Heart right ventricle (tissue), 16 donors: ENCODE measurements around the gene CUEDC2. TPM values are rescaled to one million over a fixed set of nuclear protein-coding genes. Genes with fewer than 3 reads are reported as not detected.

Source experiments
- ATAC-seq, 8 donors: fragments of 200-7000 bp; cut with Tn5 transposase; one replicate each; pipeline ENCODE4 v1.9.1; 2020; ENCODE audit warnings: mild to moderate bottlenecking in 8 of 8, moderate library complexity in 8 of 8, moderate number of reproducible peaks in 1 of 8
- DNase-seq, 2 donors: peaks; one replicate each; pipeline ENCODE4 v3.0.0-alpha.2; 2020
- H3K27ac ChIP-seq, 10 donors: fragments of 200-600 bp; sonication (generic) in 2 of 10; one replicate each; pipeline versions ENCODE4 v1.5.0 to v1.8.0; 2020 to 2022; ENCODE audit warnings: mild to moderate bottlenecking in 3 of 10
- H3K27me3 ChIP-seq, 7 donors: fragments of 200-600 bp; one replicate each; pipeline ENCODE4 v1.8.0; 2021 to 2022; ENCODE audit warnings: mild to moderate bottlenecking in 2 of 7
- H3K36me3 ChIP-seq, 9 donors: fragments of 200-600 bp; sonication (generic) in 1 of 9; one replicate each; pipeline versions ENCODE4 v1.5.0 to v1.8.0; 2020 to 2022; ENCODE audit warnings: mild to moderate bottlenecking in 2 of 9
- H3K4me1 ChIP-seq, 9 donors: fragments of 200-600 bp; sonication (generic) in 1 of 9; one replicate each; pipeline versions ENCODE4 v1.5.0 to v1.8.0; 2020 to 2022; ENCODE audit warnings: mild to moderate bottlenecking in 4 of 9
- H3K4me3 ChIP-seq, 10 donors: fragments of 200-600 bp; sonication (generic) in 2 of 10; one replicate each; pipeline versions ENCODE4 v1.5.0 to v1.8.0; 2020 to 2022; ENCODE audit warnings: mild to moderate bottlenecking in 7 of 10, moderate library complexity in 2 of 10
- H3K9me3 ChIP-seq, 11 donors: fragments of 200-600 bp in 10 of 11; sonication (generic) in 2 of 11; one replicate each; pipeline versions ENCODE4 v1.5.0 to v1.8.0; 2013 to 2022; ENCODE audit warnings: mild to moderate bottlenecking in 2 of 11, control low read depth in 1 of 11, moderate library complexity in 1 of 11
- CTCF ChIP-seq, 9 donors: fragments of 200-600 bp; sonication (generic) in 2 of 9; IDR thresholded peaks; one replicate each; pipeline versions ENCODE4 v1.5.0 to v1.8.0; 2021 to 2022; ENCODE audit warnings: antibody characterized with exemption in 9 of 9, mild to moderate bottlenecking in 5 of 9, moderate library complexity in 1 of 9
- WGBS, 2 donors: extraction: QIAGEN DNeasy Blood & Tissue Kit; methylation state at CpG; one replicate each; pipeline ENCODE4 v1.1.7; 2013; ENCODE audit warnings: inconsistent platforms in 1 of 2; 5-methylcytosine and 5-hydroxymethylcytosine counted together
- intact Hi-C, 10 donors: fragments of 100-400 bp; cut with DNase I; formaldehyde crosslinking; loops; one replicate each; pipeline versions ENCODE4 v1.11.1 to v1.14.2; 2022
- polyA plus RNA-seq, 2 donors: library from polyadenylated mRNA; stranded (reverse); fragments of 200-250 nt; gene quantifications; one replicate each; pipeline ENCODE4 v1.2.3, GENCODE V29; 2013
- total RNA-seq, 10 donors: library from RNA; stranded (reverse); fragmentation: NEBNext Ultra II Directional in 3 of 10; extraction: Animal tissue kit (Norgen Biotek cat#: 25700) in 3 of 10; gene quantifications; one replicate each; pipeline versions ENCODE4 v1.2.1 to v1.2.4, GENCODE V29; 2021 to 2023
- donor health status: Arrhythmogenic right ventricular cardiomyopathy.
- donor health status: ischemic (EF 13 %, LVEDD 7.1; RV severe dilation, severe dysfunction).
- donor health status: healthy with polysubstance abuse.
- donor health status: DM: no; HTN: yes; CAD: no.
- donor health status: DM: no; HTN: no; CAD: no.
- donor health status: ischemic (EF 25% LVEDD 6.9; RV normal size, moderate dysfunction).
- donor health status: ischemic (EF 25% LVEDD 5.7; RV mildly dilated, moderate dysfunction).
- donor health status: healthy.
- donor health status: DM: yes; HTN: yes; CAD: no.
- donor health status: Ischemic cardiomyopathy.
- donor health status: ischemic (EF 35%, LVEDD 5.7; RV mildly dilated, moderate dysfunction).
- donor health status: nonischemic (EF 11% LVEDD 7.7; RV severe dilation, severe dysfunction).
- donor health status: DM: yes; HTN: yes; CAD: no.
- donor health status: PGD.
- donor health status: ischemic (EF 29% LVEDD 5.4; RV normal size, mild dysfunction).
- donor health status: nonischemic (EF 23%, LVEDD 6.1; RV moderate dilation, normal function).

Gene CUEDC2
- total and polyA plus RNA-seq, 12 donors, result 60.0 to 84.3 (median 79.1) TPM

- H3K9me3 ChIP-seq, result no peaks in the 10 kb centered on the region
- H3K27ac ChIP-seq, result no peak overlapping the region
- DNase-seq, result no peak
- no peaks in the 10 kb centered on the region for H3K27me3 ChIP-seq
- WGBS, 2 donors, result 89 to 96% methylated on average over 8 of the region's 8 CpGs
- no peak for TF ChIP-seq CTCF (IDR thresholded peaks at IDR 0.05)
- H3K36me3 ChIP-seq, result peaks cover 0 to 70% (median 12%) of the 10 kb centered on the region in 9 donors
- ATAC-seq, result no peak
- intact Hi-C loops, result loop anchor here in 1 of 10 donors (1.0 kb wide), 1 partner anchor 233 kb away; no protein-coding TSS in a partner anchor
- peaks cover 7 to 36% (median 24%) of the 10 kb centered on the region in 9 donors for H3K4me1 ChIP-seq
- H3K4me3 ChIP-seq, result no peak overlapping the region
These were observed 31.1 kb downstream of the CUEDC2 start for GRCh38 chr10:102401342-102401654.

- Histone ChIP-seq H3K4me3 (no peak overlapping the region), H3K27me3 (no peaks in the 10 kb centered on the region), H3K9me3 (no peaks in the 10 kb centered on the region), H3K4me1 (peaks cover 7 to 41% (median 30%) of the 10 kb centered on the region in 9 donors), H3K27ac (no peak overlapping the region), H3K36me3 (peaks cover 0 to 70% (median 12%) of the 10 kb centered on the region in 9 donors)
- intact Hi-C loops, result loop anchor here in 2 of 10 donors (1.0 kb wide), 2 partner anchors 172 to 232 kb away; no protein-coding TSS in a partner anchor
- DNase-seq (no peak), ATAC-seq (no peak)
- 92 to 94% methylated on average over 22 of the region's 22 CpGs for WGBS, 2 donors
- no peak for TF ChIP-seq CTCF (IDR thresholded peaks at IDR 0.05)
These were observed 31.6 kb downstream of the CUEDC2 start for GRCh38 chr10:102400598-102401341.

GRCh38 chr10:102400076-102400475 lies 32.3 kb downstream of the CUEDC2 start:
- TF ChIP-seq CTCF (IDR thresholded peaks at IDR 0.05), result no peak
- H3K4me3 ChIP-seq, result peak overlapping the region in 5 of 10 donors; percentile 59 to 95 (median 66)

GRCh38 chr10:102399217-102400021 lies 33.0 kb downstream of the CUEDC2 start:
- intact Hi-C loops, result loop anchor here in 8 of 10 donors (1.0 to 10.0 kb wide), 9 partner anchors 55 to 232 kb away; partner anchors contain the start of genes ELOVL3 (in 4 of the 8) and C10orf95 (in 1 of the 8)
- Histone ChIP-seq H3K27ac (peak overlapping the region; percentile 76 to 95 (median 90)), H3K9me3 (no peaks in the 10 kb centered on the region), H3K27me3 (no peaks in the 10 kb centered on the region), H3K4me1 (peaks cover 7 to 46% (median 30%) of the 10 kb centered on the region in 9 donors), H3K36me3 (peaks cover 0 to 70% (median 12%) of the 10 kb centered on the region in 9 donors), H3K4me3 (peak overlapping the region; percentile 47 to 95 (median 67))
- DNase-seq, result peak; percentile 86 to 91
- WGBS, 2 donors, result 3 to 4% methylated on average over 72 of the region's 72 CpGs
- TF ChIP-seq CTCF (IDR thresholded peaks at IDR 0.05), result peak; percentile 93 to 99 (median 95)
- peak; percentile 66 to 83 (median 76) for ATAC-seq

More at GRCh38 chr10:102400076-102400475, 32.3 kb downstream of the CUEDC2 start:
- Histone ChIP-seq H3K27ac (peak overlapping the region in 6 of 10 donors; percentile 83 to 95 (median 91)), H3K36me3 (peaks cover 0 to 70% (median 12%) of the 10 kb centered on the region in 9 donors), H3K9me3 (no peaks in the 10 kb centered on the region), H3K27me3 (no peaks in the 10 kb centered on the region), H3K4me1 (peaks cover 7 to 42% (median 30%) of the 10 kb centered on the region in 9 donors)
- 88 to 90% methylated on average over 17 of the region's 17 CpGs for WGBS, 2 donors
- intact Hi-C loops, result loop anchor here in 1 of 10 donors (1.0 kb wide), 1 partner anchor 172 kb away; no protein-coding TSS in a partner anchor
- DNase-seq, result no peak
- ATAC-seq, result no peak
